Activated naive CD8-positive, alpha-beta T cell treated with anti-CD3 and anti-CD28 coated beads, Interleukin-2, amount 50 U/mL, for 16 hours (primary cell): ENCODE results near the gene SYNE4.
"Not testable (repeated sequence)": the region's sequence is repeated elsewhere in the genome, so short reads cannot be mapped to it uniquely, and the experiment has no call there.

Experiments used
- DNase-seq: peaks from one replicate; pipeline ENCODE4 v3.0.0-alpha.2; 2020; ENCODE audit warnings: low read depth, low spot score

Gene SYNE4

GRCh38 chr19:35990771-35991730 is 17.6 kb downstream of the SYNE4 start:
- no peak for DNase-seq

DNA sequence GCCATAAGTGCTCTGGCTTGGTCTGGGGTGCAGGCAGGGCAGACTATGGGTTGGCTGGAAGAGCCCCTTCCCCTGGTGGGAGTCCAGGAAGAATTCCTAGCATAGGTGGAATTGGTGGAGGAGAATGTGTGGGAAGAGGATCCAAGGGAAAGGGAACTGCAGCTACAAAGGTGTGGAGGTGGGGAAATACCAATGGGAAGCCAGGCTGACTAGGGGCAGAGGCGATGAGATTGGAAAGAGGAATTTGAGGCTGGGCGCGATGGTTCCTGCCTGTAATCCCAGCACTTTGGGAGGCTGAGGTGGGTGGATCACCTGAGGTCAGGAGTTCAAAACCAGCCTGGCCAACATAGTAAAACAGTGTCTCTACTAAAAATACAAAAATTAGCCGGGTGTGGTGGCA is 18.5 kb downstream of the SYNE4 start:
- no peak for DNase-seq

- no peak for DNase-seq
Observed at GRCh38 chr19:35988824-35989223, 19.8 kb downstream of the SYNE4 start.

GRCh38 chr19:35987571-35987896 is 21.1 kb downstream of the SYNE4 start:
- no peak for DNase-seq

GRCh38 chr19:35986664-35987570 is 21.7 kb downstream of the SYNE4 start:
- DNase-seq: no peak

GRCh38 chr19:35986111-35986510 is 22.5 kb downstream of the SYNE4 start:
- no peak for DNase-seq

DNA sequence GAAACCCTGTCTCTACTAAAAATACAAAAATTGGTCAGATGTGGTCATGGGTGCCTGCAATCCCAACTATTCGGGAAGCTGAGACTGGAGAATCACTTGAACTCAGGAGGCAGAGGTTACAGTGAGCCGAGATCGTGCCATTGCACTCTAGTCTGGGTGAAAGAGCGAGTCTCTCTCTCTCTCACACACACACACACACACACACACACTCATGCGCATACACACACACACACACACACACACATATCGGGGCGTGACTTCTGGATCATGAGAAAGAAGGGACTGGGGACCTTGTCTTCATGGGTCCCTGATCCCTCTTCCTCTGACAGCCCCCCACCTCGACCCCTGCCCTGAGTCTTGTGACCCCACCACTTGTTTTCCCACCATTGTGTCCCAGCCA is 25.4 kb downstream of the SYNE4 start:
- DNase-seq: no peak

GRCh38 chr19:35980997-35981396 is 27.6 kb downstream of the SYNE4 start:
- not testable (repeated sequence) for DNase-seq

GRCh38 chr19:35978832-35979365 is 29.7 kb downstream of the SYNE4 start:
- DNase-seq: no peak

GRCh38 chr19:35978271-35978670 is 30.3 kb downstream of the SYNE4 start:
- no peak for DNase-seq

DNA sequence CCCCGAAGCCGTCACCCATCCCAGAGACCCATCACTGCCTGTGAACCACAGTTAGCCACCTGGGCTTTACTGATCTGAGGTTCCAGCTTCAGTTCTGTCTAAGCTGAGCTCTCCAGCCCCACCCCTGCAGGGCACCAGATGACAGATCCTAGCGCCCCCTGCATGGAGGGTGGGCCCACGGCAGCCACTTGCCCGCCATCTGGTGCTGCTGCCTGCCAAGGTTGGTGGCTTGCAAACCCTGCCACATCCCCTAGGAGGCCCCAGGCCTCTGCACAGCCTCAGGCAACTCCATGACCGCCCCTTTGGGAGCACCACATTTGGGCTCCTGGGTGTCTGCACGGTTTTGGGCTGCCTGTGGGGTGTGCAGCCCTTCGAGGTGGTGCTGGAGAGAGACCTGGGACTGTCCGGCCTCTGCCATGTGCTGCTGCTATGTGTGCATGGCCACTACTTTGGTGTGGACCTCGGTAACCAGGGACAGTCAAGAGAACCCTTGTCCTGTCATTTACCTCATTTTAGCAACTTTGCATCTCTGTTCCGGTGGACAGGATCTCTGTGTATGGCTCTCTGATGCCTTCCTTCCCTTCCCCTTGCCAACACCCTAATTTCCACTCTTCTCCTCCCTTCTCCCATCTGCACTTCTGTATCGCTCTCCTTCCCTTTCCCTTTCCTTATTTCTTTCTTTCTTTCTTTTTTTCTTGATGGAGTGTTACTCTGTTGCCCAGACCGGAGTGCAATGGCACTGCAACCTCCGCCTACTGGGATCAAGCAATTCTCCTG is 31.0 kb downstream of the SYNE4 start:
- DNase-seq: no peak

DNA sequence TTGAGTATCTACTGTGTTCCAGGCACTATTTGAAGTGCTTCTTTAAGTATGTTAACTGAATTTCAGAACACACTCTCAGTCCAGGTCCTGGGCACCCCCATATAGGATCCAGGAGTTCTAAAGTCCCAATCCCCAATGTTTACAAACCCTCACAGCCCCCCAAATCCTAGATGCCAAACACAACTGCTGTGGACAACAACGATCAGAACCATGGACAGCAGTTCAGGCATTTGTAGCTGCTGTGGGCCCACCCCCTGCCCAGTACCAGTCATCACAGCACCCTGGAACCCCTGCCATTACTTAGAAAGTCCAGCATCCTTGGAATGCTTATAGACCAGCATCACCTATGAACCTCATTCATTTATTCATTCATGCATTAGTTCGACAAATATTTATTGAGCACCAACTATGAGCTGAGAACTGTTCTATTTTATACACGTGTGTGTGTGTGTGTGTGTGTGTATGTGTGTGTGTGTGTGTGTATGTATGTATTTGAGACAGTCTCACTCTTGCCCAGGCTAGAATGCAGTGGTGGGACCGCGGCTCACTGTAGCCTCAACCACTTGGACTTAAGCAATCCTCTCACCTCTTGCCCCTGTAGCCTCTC is 32.9 kb downstream of the SYNE4 start:
- DNase-seq: no peak

DNA sequence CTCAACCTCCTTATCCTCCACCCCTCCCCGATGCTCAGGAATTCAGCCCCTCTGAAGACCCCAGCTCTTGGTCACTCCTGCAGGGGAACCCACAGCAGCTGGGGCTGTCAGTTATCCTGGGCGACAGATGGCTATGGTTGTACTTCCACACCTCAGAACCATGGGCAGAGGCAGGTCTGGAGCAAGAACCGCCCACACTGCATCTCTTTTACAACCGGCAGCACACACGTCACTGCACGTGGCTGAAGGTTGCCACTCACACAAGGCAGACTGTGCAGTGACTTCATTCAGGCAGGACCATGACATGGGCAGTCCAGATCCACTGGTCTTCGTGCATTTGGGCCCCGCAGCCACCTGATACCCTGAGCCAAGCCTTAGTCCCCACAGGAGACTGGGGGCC is 35.1 kb downstream of the SYNE4 start:
- no peak for DNase-seq

GRCh38 chr19:35966771-35967170 is 41.8 kb downstream of the SYNE4 start:
- no peak for DNase-seq

DNA sequence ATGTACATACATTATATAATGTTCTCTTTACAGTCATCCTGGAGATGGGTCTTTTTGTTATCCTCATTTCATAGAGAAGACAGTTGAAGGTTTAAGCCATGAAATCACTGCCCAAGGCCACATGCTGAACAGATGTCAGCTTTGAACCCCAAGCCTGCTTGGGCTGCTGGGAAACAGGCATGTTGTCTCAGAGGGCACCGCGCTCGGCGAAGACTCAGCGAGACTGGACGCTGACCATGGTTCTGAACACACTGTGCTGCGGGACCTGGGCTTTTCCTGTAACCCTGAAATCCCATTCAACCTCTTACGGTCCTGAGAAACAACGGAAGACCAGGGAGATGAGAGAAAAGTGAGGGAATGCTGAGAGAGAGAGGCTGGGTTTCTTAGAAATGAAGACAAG is 45.1 kb downstream of the SYNE4 start:
- no peak for DNase-seq

- DNase-seq: no peak
Observed at GRCh38 chr19:35960432-35960972, 48.1 kb downstream of the SYNE4 start.

GRCh38 chr19:35959968-35960320 is 48.7 kb downstream of the SYNE4 start:
- DNase-seq: no peak

GRCh38 chr19:35959040-35959967 is 49.3 kb downstream of the SYNE4 start:
- DNase-seq: peak; percentile 27

DNA sequence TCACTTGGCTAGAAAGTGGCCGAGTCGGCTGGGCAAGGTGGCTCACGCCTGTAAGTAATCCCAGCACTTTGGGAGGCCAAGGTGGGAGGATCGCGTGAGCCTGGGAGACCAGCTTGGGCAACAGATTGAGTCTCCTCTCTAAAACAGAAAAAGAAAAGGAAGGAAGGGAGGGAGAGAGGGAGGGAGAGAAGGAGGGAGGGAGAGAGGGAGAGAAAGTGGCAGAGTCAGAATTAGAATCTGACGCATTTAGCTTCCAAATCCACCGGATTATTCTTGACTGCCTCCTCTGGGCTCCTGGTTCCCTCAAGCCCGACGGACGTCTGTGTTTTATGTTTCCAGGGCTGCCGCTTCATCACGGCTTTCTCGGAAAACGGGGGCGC is 50.0 kb downstream of the SYNE4 start:
- DNase-seq: no peak

DNA sequence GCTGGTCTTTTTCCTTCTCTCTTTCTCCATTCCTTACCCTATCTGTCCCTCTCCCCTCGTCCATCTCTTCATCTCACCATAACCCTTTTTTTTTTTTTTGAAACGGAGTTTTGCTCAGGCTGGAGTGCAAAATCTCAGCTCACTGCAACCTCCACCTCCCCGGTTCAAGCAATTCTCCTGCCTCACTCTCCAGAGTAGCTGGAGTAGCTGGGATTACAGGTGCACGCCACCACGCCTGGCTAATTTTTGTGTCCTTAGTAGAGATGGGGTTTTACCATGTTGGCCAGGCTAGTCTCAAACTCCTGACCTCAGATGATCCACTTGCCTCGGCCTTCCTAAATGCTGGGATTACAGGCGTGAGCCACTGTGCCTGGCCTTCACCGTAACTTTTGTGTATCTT is 51.2 kb downstream of the SYNE4 start:
- DNase-seq: not testable (repeated sequence)
